ENCODE data around the gene HIC1.

The HIC1 gene

GRCh38 chr17:2059547-2060384, 4.9 kb downstream of the HIC1 start:
- DNase-seq (ENCODE audit: low read depth in 2 of 2) = no peak

GRCh38 chr17:2060385-2060658, 5.4 kb downstream of the HIC1 start:
- DNase-seq (ENCODE audit: low read depth in 2 of 2) = no peak

GRCh38 chr17:2060681-2061440, 6.0 kb downstream of the HIC1 start:
- no peak for DNase-seq (ENCODE audit: low read depth in 2 of 2)

GRCh38 chr17:2061441-2061958, 6.6 kb downstream of the HIC1 start:
- no peak for DNase-seq (ENCODE audit: low read depth in 2 of 2)

- DNase-seq (ENCODE audit: low read depth in 2 of 2) = no peak
These were observed 7.8 kb downstream of the HIC1 start for GRCh38 chr17:2062571-2063183.

GRCh38 chr17:2063261-2064146, 8.6 kb downstream of the HIC1 start:
- no peak for DNase-seq (ENCODE audit: low read depth in 2 of 2)

- no peak for DNase-seq (ENCODE audit: low read depth in 2 of 2)
These were observed 9.2 kb downstream of the HIC1 start for GRCh38 chr17:2064147-2064489.

- DNase-seq (ENCODE audit: low read depth in 2 of 2) = no peak
These were observed 9.6 kb downstream of the HIC1 start for GRCh38 chr17:2064520-2064971.

GRCh38 chr17:2064980-2065785, 10.3 kb downstream of the HIC1 start:
- peak; percentile 63 to 76 for DNase-seq (ENCODE audit: low read depth in 2 of 2)

GRCh38 chr17:2065949-2066400, 11.1 kb downstream of the HIC1 start:
- DNase-seq (ENCODE audit: low read depth in 2 of 2) = no peak

- no peak for DNase-seq (ENCODE audit: low read depth in 2 of 2)
These were observed 12.2 kb downstream of the HIC1 start for GRCh38 chr17:2067048-2067561.

GRCh38 chr17:2067608-2068024, 12.7 kb downstream of the HIC1 start:
- no peak for DNase-seq (ENCODE audit: low read depth in 2 of 2)

- no peak for DNase-seq (ENCODE audit: low read depth in 2 of 2)
These were observed 13.2 kb downstream of the HIC1 start for GRCh38 chr17:2068031-2068518.

- no peak for DNase-seq (ENCODE audit: low read depth in 2 of 2)
These were observed 13.7 kb downstream of the HIC1 start for GRCh38 chr17:2068519-2069051.

GRCh38 chr17:2070241-2071023, 15.5 kb downstream of the HIC1 start:
- DNase-seq (ENCODE audit: low read depth in 2 of 2) = peak; percentile 74 to 78

- DNase-seq (ENCODE audit: low read depth in 2 of 2) = no peak
These were observed 16.1 kb downstream of the HIC1 start for GRCh38 chr17:2071024-2071385.

GRCh38 chr17:2071455-2072281, 16.8 kb downstream of the HIC1 start:
- no peak for DNase-seq (ENCODE audit: low read depth in 2 of 2)

- DNase-seq (ENCODE audit: low read depth in 2 of 2) = no peak
These were observed 20.0 kb downstream of the HIC1 start for GRCh38 chr17:2074919-2075318.

Measured in stimulated activated CD4-positive, alpha-beta T cell treated with anti-CD3 and anti-CD28 coated beads, Interleukin-15, amount 100 ng/mL, for 48 hours (primary cell).